ENCODE data around the gene RB1. TPM values are rescaled to one million over a fixed set of nuclear protein-coding genes. Genes with fewer than 3 reads are reported as not detected.

The RB1 gene
- total RNA-seq (2022; extraction: Qiagen RNA extraction): 11.9 to 21.6 TPM (median 12.9 TPM) in 5 replicates

DNA sequence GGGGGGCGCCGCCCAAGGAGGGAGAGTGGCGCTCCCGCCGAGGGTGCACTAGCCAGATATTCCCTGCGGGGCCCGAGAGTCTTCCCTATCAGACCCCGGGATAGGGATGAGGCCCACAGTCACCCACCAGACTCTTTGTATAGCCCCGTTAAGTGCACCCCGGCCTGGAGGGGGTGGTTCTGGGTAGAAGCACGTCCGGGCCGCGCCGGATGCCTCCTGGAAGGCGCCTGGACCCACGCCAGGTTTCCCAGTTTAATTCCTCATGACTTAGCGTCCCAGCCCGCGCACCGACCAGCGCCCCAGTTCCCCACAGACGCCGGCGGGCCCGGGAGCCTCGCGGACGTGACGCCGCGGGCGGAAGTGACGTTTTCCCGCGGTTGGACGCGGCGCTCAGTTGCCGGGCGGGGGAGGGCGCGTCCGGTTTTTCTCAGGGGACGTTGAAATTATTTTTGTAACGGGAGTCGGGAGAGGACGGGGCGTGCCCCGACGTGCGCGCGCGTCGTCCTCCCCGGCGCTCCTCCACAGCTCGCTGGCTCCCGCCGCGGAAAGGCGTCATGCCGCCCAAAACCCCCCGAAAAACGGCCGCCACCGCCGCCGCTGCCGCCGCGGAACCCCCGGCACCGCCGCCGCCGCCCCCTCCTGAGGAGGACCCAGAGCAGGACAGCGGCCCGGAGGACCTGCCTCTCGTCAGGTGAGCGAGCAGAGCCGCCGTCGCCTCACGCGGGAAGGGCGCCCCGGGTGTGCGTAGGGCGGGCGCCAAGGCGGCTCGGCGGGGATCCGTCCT, at the start of gene RB1:
Gene RB1 (plus strand): TSS at position 393 of the 784 bp plus-strand sequence. CDS start 162 bp downstream, at position 555.

DNA sequence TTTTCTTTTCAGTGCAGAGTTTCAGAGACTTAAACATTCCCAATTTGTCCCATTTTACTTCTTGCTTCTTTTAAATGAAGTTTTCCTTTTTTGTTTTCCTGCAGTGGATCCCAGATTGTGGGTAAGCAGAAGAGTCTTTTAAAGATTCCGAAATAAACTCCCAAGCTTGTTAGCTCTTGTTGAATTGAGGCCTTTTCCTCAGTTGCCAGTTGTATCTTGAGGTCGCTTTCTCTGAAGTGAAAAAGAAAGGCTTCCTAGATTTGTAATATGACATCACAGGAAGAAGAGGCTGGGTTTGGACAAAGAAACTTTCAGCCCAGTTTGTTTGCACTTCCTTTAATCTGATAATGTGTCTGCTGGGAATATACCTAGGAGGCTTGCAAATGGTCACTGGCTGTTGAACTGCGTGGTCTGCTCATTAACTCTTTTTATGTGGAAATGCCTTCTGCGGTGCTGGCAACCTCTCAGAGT, 109.4 kb downstream of the RB1 start, which contains the start of gene LPAR6:
Gene LPAR6 (minus strand): TSS at position 233 of the 471 bp plus-strand sequence. CDS start 690 bp downstream, outside the sequence.

Other genes starting within 250 kb of the RB1 start
- gene MED4, start 208.6 kb upstream of the RB1 start, total RNA-seq (2022; extraction: Qiagen RNA extraction): 34.0 to 42.6 TPM (median 35.5 TPM) in 5 replicates
- 126 to 170 TPM (median 145 TPM) in 5 replicates for gene ITM2B, start 70.5 kb upstream of the RB1 start, total RNA-seq (2022; extraction: Qiagen RNA extraction)
- gene LPAR6, start 109.4 kb downstream of the RB1 start, total RNA-seq (2022; extraction: Qiagen RNA extraction): 0.34 to 1.2 TPM (median 1.0 TPM) in 5 replicates
- gene RCBTB2, start 229.3 kb downstream of the RB1 start, total RNA-seq (2022; extraction: Qiagen RNA extraction): 1.1 to 2.0 TPM (median 1.5 TPM) in 5 replicates

Data from A549 treated with CORT108297 at 1 μM for 4 hours (cell line).